OCI-M1 (cell line): ENCODE data around the gene TXNDC17.
"Not testable (repeated sequence)": the region's sequence is repeated elsewhere in the genome, so short reads cannot be mapped to it uniquely, and the experiment has no call there.

Source experiments
- DNase-seq: peaks from one replicate; lab custom pipeline; 2025; lab: John Stamatoyannopoulos, UW

Gene TXNDC17

DNA sequence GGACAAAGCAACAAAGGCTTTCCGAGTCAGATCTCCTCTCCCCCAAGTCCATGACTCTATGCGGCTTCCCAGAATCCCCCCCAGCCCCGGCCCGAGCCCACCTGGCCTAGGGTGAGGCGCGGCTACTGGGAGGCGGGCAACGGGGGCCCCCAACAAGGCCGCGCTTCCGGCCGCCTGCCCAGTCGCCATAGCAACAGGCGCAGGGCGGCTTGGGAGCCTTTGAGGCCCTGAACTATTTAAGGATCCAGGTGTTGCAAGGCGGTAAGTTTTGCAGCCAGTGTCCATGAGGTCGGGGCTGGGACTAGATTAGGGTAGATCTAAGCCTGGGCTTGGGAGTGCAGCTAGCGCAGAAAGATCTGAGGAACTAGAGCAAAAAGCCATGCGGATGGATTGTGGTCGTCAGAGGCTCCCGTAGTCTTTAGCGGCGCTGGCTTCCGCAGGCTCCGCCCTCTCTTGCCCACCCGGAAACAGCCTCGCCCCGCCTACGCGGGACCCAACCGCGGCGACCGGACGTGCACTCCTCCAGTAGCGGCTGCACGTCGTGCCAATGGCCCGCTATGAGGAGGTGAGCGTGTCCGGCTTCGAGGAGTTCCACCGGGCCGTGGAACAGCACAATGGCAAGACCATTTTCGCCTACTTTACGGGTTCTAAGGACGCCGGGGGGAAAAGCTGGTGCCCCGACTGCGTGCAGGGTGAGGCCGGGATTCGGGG, at the start of gene TXNDC17, which contains the start of gene KIAA0753:
TXNDC17 (plus strand) TSS at position 525 of the 711 bp plus-strand sequence; CDS start at position 548, 23 bp downstream.
KIAA0753 (minus strand) TSS at position 176 of the 711 bp plus-strand sequence. CDS start 5,608 bp downstream, outside the sequence.
- peak; percentile 97 for DNase-seq

DNA sequence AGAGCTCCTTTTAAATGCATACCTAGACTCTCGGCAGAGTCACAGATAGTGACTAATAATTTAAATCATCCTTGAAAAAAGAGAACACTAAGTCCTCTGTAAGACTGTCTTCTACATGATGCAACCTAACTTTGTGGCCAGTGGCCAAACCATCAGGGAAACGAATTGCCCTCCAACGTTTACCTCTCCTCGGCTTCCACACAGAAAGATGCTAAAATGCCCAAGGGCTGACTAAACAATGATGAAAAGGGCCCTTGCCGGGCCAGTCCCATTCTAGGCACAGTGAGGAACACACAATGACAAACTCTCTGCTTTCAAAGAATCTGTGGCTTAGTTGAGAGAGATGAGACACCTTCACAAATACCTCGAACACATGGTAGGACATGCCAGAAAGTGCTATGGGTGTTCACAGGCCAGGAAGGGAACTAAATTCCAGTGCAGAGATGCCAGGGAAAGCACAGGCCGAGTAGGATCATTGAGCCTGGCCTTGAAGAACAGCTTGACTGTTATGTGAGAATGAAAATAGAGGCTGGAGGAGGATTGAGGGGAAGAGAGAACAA, 49.2 kb upstream of the TXNDC17 start:
- DNase-seq, result no peak

DNA sequence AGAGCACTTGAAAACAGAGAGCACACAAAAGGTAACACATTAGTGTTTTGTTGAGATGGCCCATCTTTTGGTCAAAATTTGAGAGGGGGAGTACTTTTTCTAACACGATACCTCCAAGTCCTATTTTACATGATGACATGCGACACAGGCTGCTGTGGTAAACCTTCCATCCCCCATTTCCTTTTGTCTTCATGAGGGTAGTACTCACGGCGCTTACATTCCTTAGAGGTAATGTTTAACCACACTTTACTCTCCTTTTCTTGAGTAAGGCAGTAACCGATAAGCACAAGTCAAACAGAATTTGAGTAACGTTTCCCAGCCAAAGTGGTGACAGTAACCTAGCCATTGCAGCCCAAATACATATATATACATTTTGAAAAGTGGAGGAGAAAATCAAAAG, 48.7 kb upstream of the TXNDC17 start:
- no peak for DNase-seq

DNA sequence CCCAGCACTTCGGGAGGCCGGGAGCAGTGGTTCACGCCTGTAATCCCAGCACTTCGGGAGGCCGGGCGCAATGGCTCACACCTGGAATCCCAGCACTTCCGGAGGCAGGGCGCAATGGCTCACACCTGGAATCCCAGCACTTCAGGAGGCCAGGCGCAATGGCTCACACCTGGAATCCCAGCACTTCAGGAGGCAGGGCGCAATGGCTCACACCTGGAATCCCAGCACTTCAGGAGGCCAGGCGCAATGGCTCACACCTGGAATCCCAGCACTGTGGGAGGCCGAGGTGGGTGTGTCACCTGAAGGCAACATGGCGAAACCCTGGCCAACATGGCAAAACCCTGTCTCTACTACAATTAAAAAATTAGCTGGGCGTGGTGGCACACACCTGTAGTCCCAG, 47.5 kb upstream of the TXNDC17 start:
- DNase-seq, result not testable (repeated sequence)

DNA sequence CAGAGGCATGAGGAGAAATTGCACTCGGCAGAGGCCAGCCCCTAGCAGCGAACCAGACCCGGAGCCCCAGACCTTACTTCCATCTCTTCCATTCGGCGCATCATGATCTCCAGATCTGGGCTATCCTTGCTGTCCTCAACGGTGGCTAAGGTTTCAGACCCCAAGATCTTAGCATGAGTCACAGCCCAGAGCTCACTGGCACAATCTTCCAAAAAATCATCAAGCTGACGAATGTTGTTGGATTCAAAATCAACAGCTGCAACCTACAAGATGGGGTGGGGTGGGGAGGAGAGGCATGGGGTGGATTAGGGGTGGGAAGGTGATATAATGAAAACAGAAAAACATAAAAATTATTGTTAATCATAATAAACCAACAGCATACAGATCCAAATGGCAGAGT, 44.8 kb upstream of the TXNDC17 start:
- no peak for DNase-seq

DNA sequence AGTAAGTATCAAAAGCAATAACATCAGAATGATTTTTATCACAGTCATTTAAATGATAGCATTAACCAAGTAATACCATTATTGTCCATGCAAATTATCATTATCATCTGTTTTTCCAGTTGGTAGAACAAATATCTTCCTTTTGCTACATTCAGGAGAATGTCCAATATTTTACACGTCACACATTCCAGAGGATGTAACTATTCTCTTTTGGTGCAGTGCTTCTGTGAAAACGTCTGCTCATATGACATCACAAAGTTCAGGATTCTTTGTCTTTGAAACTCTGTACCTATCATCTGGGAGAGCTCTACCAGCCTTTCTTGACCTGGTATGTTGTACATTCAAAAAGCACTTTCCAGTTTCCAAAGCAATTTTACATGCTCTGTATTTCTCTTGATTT, 44.3 kb upstream of the TXNDC17 start:
- no peak for DNase-seq

DNA sequence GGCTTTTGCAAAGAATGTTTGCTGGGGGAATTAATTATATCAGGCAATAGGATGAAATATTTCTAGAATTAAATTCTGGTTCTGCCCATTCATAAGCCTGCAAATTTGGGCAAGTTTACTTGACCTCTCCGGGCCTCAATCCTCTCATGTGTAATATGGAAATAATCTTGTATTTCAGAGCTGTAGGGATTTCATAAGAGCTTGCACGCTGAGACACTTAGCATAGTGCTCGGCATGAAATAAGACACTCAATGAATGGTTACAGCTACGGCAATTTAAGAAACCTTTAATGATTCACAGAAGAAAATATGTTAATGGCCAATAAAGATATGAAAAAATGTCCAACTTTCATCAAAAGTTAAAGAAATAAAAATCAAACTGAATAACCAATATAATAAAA, 43.9 kb upstream of the TXNDC17 start:
- DNase-seq, result no peak

DNA sequence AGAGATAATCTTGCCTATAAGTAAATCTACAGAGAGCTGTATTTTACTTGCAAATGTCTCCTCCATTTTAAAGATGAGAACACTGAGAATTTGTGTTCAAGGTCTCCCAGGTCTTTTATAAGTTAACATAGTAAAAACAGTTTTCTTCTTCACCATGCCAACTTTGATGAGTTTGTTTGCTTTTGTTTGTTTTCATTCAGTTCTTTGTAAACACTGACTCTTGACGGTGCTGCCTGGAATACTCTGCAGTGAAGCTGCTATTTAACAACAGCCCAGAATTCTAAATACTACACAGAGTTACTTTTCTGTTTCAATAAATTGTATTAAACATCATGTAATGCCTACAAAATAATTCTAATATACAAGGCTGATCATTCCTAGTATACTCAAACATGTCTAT, 43.1 kb upstream of the TXNDC17 start:
- DNase-seq, result no peak

DNA sequence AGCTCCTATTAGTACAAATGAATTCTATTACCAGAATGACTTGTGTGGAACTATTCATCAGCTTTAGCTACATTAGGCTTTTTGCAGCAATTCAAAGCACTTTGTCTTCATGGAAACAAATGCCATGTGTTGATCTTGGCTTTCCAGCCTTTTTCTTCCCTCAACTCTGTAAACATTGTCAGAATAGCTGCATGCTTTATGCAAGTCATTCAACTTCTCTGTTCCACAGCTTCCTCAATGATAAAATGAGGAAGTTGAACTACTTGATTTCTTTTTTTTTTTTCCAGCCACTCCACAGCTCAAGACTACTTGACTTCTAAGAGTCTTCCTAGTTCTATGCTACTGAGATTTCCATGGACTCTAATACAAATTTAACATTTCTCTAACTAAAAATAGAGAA, 41.5 kb upstream of the TXNDC17 start:
- peak; percentile 93 for DNase-seq

DNA sequence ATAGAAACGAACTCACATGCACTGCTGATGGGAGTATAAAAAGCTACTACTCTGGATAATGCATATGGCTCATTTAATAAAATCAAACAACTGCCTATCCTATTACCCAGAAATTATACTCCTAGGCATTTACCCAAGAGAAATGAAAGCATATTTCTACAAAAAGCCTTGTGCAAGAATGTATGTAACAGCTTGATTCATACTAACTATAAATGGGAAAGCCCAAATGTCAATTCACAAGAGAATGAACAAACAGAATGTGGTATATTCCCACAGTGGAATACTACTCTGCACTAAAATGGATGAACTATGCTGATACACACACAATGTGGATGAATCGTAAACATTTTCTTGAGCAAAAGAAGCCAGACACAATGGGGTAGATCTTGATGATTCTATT, 38.7 kb upstream of the TXNDC17 start:
- no peak for DNase-seq

DNA sequence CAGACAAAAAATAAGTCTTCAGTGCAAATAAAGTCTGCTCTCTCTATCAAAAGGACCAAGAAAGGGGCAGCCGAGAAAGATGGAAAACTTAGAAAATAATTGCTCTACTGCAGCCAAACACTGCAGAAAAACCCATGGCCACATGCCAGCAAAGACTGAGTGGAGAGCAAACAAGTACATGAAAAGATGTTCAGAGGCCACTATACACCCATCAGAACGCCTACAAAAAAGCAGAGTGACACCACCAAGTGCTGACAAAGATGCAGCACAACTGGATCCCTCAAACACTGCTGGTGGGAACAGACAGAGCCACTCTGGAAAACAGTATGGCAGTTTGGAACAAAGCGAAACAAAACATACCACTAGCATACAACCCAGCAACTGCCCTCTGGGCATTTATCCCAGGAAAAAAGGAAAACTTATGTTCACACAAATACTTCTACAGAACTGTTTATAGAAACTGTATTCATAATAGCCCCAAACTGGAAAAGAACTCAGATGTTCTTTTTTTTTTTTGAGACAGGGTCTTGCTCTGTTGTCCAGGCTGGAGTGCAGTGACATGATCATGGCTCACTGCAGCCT, 37.0 kb upstream of the TXNDC17 start:
- DNase-seq, result no peak

DNA sequence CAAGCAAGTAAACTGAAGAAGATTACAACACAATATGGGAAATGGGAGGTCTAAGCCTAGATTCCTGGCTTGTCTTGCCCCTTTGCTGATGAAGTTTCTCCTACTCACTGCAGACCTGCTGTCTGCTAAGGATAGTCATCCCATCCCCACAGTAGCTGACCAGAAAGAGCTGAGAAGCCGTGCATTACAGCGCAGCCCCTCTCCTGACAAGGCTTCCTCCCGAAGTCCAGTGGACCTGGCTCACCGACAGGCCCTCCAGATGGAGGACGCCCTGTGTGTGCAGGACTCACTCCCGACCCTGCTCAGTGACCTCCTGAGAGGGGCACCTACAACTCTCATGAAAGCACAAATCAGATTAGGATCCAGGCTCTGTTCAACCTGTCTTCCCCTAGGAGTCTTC, 35.7 kb upstream of the TXNDC17 start:
- no peak for DNase-seq

DNA sequence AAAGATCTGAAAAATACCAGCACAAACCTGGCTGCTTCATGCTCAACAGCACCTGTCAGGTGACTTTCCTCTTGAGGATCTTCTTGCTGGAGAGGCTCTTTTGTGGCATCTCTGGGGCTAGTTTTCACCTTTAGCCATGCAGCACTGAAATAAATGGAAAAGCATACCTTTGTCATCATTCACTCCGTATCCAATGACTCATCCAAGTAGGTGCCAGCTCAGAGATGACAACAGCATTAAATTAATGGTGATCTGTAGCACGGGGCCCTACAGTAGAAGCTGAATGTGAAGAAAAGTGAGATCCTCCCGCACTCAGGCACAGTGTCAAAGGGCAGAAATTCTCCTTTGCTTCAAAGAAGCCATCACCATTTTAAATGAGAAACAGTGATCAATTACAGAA, 32.5 kb upstream of the TXNDC17 start:
- no peak for DNase-seq

DNA sequence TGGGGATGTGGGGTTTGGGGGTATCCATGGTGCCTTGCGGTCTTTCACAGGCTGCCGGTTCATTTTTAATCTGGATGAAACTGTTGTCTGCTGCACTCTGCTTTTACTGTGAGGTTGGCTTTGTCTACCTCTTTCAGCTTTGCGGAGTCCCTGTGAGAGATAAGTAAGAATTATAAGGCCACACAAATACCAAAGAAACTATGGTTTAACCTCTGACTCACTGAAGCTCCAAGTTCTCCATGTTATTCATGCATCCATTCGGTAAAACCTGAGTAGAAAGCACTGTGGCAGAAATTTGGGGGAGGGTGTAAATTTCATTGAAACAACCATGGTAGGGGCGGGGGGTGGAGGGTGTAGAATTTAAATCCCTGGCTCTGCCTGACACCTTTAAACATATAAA, 30.8 kb upstream of the TXNDC17 start:
- no peak for DNase-seq

DNA sequence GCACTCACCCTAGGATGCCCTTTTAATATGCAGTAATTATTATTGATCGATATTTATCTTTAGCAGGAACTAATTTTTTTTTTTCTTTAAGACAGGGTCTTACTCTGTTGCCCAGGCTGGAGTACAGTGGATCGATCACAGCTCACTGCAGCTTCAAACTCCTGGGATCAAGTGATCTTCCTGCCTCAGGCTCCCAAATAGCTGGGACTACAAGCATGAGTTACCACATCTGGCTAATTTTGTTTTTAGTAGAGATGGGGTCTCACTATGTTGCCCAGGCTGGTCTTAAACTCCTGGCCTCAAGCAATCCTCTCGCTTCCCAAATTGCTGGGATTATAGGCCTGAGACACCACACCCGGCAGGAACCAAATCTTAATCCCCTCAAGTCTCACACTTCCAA, 29.6 kb upstream of the TXNDC17 start:
- no peak for DNase-seq

DNA sequence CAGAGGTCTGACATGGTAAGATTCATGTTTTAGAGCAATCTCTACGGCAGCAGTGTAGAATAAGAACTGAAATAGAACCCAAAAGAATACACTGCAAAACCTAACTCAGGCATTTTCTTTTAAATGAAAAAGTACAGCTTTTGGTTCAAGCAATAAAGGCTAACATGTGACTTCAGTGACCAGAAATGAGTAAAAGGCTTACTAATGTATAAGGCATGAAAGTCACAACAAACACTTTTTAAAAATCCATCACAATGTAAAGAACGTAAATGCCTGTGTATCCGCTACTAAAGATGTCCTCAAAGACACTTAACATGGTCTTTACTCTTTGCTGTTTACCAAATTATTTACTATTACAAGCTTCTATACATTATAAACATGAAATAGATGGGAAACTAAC, 16.9 kb upstream of the TXNDC17 start:
- DNase-seq, result no peak

DNA sequence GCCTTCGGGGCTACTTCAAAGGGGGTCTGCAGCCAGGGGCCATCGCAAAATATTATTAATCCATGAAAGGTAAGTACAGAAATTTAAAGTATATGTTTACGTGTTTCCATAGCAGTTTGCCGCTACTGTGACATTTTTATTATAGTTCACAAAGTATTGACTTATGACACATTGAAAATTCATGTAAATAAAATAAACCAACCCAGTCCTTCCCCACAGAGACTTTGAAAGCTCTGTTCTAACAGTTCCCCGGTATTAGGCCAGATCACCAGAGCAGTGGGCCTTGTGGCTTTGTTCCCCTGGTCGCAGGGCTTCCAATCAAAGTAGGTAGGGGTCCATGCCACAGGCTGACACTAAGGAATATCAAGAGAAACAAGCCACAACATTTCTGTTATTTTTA, 14.2 kb upstream of the TXNDC17 start:
- no peak for DNase-seq

DNA sequence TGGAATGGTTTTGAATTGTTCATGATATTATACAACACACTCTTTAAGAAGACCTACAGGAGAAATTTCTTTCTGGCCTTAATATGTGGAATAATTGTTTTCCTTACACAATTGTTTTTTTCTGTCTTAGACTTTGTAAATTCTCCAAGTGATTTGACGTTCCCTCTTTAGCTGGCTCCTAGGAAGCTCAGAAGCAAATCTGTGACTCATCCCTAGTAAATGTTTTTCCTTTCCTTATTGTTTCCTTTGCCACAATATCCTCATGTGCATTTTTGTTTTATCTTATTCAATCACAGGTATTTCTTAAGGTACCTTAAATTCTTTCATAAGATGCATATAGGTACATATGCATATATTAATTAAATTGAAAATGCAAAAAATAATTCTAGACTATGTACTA, 13.8 kb upstream of the TXNDC17 start:
- no peak for DNase-seq

DNA sequence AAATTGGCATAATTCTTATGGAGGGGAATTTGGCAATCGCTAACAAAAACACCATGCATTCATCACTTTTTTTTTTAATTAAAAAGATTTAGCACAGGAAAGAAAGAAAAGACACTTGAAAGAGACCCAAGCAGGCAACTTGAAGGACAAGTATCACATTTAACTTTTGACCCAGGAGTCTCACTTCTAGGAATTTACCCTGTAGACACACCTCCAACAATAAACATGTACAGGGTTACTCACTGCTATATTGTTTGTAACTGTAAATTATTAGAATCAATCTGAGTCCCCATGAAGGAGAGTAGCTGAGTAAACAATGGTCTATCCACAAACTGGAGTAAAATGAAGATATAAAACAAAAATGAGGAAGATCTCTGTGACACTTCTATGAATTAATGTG, 10.5 kb upstream of the TXNDC17 start:
- no peak for DNase-seq

DNA sequence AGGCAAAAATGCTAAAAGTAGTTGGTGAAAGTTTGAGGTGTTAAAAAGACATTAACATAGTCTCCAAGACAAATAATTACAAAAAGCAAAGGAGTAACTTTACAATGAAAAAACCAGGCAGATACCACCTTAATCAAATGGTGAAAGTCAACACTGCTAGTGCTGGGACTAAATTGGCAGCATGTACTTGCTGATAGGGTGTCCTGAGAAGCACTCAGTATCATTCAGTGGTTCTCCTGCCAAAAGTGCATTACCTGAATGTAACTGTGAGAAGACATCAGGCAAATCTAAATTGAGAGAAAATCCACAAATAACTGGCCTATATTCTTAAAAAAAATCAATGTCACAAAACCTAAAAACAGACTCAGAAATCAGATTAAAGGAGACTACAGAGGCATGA, 8.3 kb upstream of the TXNDC17 start:
- DNase-seq, result no peak

DNA sequence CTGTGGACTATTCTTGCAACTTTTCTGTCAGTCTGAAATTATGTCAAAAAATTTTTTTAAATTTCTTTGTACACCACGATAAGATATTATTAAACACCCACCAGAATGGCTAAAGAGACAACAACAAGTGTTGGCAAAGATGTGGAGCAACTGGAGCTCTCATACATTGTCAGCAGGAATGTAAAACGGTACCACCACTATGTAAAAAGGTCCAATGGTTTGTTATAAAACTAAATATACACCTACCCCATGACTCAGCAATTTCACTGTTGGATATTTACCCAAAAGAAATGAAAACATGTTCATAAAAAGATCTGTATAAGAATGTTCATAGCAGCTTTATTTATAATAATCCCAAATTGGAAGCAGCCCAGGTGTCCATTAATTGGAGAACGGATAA, 7.6 kb upstream of the TXNDC17 start:
- DNase-seq, result no peak

DNA sequence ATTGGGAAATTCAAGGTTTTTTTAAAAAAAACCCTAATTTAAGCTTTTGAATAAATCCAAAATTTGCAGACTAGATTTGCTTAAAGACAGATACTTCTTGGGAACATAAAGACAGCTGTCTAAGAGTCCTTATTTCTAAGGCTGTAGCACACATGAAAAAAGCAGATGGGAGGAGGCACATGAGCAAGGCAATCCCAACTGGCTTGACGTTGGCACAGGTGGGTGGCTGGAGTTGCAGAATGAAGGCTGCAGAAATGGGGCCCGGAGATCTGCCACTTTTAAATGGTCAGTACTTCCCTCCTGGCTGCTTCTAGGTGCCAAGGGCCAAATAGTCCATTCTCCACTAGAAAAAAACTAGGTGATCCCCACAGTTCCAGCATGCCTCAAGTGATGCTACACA, 4.8 kb upstream of the TXNDC17 start:
- DNase-seq, result no peak

DNA sequence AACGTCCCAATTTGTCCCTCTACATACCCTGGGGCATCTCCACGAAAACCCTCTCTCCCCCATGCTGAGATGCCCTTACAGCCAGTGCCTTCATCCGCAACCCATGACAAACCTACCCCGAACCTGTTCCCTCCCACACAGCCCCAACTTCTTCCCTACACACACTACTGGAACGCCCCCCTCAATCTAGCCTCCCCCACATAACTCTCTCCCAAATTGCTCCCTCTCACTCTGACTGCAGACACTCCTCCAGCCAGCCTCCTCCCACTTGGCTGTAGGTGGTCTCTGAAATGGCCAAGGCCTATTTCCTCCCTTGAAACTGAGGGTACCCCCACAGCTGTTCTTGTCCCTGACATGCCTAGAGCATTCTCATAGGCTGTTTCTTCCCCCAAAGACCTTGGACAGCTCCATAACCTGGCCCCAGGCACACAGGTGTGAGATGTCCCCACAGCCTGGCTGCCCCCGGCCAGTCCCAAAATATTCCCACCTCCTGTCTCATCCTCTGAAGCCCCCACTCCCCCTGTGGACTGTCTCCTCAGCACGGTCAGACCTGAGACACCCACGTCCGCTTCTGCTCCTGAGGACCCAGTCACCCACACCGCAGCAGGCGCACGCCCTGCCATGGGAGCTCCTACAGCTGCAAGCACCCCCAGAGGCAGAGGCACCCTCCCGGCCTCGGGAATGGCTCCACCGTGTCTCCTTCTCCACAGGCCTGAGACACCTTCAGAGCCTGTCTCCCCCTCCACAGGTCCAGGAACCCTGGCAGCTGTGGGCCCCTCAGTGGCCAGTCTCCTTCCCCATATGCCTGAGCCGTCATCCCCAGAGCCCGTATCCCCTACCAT, 4.0 kb upstream of the TXNDC17 start:
- DNase-seq, result no peak
